Measurements from ENCODE around the gene IZUMO2. TPM values are rescaled to one million over a fixed set of nuclear protein-coding genes. Genes with fewer than 3 reads are reported as not detected.

Gene IZUMO2
- polyA plus RNA-seq, 1 donor from 2014 or later: not detected

DNA sequence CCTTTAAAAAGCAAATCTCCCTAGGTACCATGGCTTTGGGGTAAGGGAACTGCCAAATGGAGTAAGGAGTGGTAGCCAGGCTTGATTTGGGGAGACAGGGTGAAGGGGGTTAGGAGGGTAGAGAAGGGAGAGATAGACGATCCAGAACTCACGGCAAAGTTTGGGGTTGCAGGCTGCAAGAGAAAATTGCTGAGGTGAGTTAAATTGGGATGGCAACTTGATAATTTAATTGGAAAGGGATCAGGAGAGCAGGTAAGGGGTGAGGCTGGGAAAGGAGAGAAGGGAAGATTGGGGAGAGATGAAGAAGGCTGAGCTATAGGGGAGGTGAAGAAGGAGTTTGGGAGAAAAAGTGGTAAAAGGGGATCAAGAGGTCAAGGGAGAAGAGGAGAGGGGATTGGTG lies 4.0 kb downstream of the IZUMO2 start:
- Histone ChIP-seq H3K9me3 (ENCODE audit: low read length) (no peaks in the 10 kb centered on the region), H3K4me2 (ENCODE audit: low read length) (no peak overlapping the region), H3K36me3 (ENCODE audit: insufficient read depth, low read length) (no peaks in the 10 kb centered on the region), H3K9me2 (ENCODE audit: insufficient read depth, low read length) (no peaks in the 10 kb centered on the region), H3K27ac (ENCODE audit: low read length) (no peak overlapping the region), H3K4me3 (ENCODE audit: low read length) (no peak overlapping the region), H2AFZ (ENCODE audit: low read depth, low read length) (no peak overlapping the region), H3K9ac (ENCODE audit: low read length) (no peak overlapping the region), H4K20me1 (ENCODE audit: insufficient read depth) (no peaks in the 10 kb centered on the region), H3K79me2 (replicated peaks; ENCODE audit: insufficient read depth, low read length) (no peaks in the 10 kb centered on the region), H3F3A (ENCODE audit: insufficient read depth, low read length, poor library complexity, severe bottlenecking) (no peaks in the 10 kb centered on the region), H3K27me3 (ENCODE audit: insufficient read depth, low read depth, low read length) (no peaks in the 10 kb centered on the region)
- no peak for TF ChIP-seq TAF1 (IDR thresholded peaks at IDR 0.05; ENCODE audit: low read depth)

DNA sequence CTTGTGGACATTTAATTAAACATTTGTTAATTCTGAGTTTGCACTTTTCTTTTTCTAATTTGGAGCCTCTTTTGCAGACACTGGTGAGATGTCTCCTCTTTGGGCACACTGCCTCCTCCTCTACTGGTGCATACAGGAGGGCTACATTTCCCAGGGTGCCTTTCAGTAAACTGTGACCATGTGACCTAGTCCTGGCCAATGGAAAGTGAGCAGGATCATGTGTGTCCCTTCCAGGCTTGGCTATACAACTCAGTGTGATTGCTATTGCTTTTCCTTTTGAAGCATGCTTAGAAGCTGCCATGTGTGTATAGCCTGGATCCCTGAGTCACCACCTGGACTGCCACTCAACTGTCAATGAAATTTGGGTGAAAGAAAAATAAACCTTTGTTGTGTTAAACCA lies 4.5 kb downstream of the IZUMO2 start:
- TF ChIP-seq, protein P1, sequence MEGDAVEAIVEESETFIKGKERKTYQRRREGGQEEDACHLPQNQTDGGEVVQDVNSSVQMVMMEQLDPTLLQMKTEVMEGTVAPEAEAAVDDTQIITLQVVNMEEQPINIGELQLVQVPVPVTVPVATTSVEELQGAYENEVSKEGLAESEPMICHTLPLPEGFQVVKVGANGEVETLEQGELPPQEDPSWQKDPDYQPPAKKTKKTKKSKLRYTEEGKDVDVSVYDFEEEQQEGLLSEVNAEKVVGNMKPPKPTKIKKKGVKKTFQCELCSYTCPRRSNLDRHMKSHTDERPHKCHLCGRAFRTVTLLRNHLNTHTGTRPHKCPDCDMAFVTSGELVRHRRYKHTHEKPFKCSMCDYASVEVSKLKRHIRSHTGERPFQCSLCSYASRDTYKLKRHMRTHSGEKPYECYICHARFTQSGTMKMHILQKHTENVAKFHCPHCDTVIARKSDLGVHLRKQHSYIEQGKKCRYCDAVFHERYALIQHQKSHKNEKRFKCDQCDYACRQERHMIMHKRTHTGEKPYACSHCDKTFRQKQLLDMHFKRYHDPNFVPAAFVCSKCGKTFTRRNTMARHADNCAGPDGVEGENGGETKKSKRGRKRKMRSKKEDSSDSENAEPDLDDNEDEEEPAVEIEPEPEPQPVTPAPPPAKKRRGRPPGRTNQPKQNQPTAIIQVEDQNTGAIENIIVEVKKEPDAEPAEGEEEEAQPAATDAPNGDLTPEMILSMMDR (IDR thresholded peaks at IDR 0.05; ENCODE audit: poor library complexity, severe bottlenecking): no peak
- TF ChIP-seq, protein P2, sequence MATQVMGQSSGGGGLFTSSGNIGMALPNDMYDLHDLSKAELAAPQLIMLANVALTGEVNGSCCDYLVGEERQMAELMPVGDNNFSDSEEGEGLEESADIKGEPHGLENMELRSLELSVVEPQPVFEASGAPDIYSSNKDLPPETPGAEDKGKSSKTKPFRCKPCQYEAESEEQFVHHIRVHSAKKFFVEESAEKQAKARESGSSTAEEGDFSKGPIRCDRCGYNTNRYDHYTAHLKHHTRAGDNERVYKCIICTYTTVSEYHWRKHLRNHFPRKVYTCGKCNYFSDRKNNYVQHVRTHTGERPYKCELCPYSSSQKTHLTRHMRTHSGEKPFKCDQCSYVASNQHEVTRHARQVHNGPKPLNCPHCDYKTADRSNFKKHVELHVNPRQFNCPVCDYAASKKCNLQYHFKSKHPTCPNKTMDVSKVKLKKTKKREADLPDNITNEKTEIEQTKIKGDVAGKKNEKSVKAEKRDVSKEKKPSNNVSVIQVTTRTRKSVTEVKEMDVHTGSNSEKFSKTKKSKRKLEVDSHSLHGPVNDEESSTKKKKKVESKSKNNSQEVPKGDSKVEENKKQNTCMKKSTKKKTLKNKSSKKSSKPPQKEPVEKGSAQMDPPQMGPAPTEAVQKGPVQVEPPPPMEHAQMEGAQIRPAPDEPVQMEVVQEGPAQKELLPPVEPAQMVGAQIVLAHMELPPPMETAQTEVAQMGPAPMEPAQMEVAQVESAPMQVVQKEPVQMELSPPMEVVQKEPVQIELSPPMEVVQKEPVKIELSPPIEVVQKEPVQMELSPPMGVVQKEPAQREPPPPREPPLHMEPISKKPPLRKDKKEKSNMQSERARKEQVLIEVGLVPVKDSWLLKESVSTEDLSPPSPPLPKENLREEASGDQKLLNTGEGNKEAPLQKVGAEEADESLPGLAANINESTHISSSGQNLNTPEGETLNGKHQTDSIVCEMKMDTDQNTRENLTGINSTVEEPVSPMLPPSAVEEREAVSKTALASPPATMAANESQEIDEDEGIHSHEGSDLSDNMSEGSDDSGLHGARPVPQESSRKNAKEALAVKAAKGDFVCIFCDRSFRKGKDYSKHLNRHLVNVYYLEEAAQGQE (IDR thresholded peaks at IDR 0.05; ENCODE audit: borderline replicate concordance): no peak
- TF ChIP-seq EP300 (conservative IDR thresholded peaks at IDR 0.05; ENCODE audit: poor library complexity, severe bottlenecking) (no peak), TAF1 (IDR thresholded peaks at IDR 0.05; ENCODE audit: low read depth) (no peak), POLR2AphosphoS5 (IDR thresholded peaks at IDR 0.05) (no peak), SMC3 (conservative IDR thresholded peaks at IDR 0.05; ENCODE audit: poor library complexity) (no peak), MXI1 (conservative IDR thresholded peaks at IDR 0.05; ENCODE audit: poor library complexity, severe bottlenecking) (no peak), EZH2 (IDR thresholded peaks at IDR 0.05; ENCODE audit: borderline replicate concordance, insufficient read depth, low read length, poor library complexity, severe bottlenecking) (no peak)
- H3K4me3 ChIP-seq (ENCODE audit: low read length): no peak overlapping the region
- no peak overlapping the region for H3K9ac ChIP-seq (ENCODE audit: low read length)
- no peak overlapping the region for H2AFZ ChIP-seq (ENCODE audit: low read depth, low read length)
- no peak overlapping the region for H3K4me2 ChIP-seq (ENCODE audit: low read length)
- H3K36me3 ChIP-seq (ENCODE audit: insufficient read depth, low read length): no peaks in the 10 kb centered on the region
- H3K79me2 ChIP-seq (replicated peaks; ENCODE audit: insufficient read depth, low read length): no peaks in the 10 kb centered on the region
- H3K27me3 ChIP-seq (ENCODE audit: insufficient read depth, low read depth, low read length): no peaks in the 10 kb centered on the region
- no peaks in the 10 kb centered on the region for H3K9me3 ChIP-seq (ENCODE audit: low read length)
- no peak overlapping the region for H3K27ac ChIP-seq (ENCODE audit: low read length)
- H3F3A ChIP-seq (ENCODE audit: insufficient read depth, low read length, poor library complexity, severe bottlenecking): no peaks in the 10 kb centered on the region
- no peaks in the 10 kb centered on the region for H3K9me2 ChIP-seq (ENCODE audit: insufficient read depth, low read length)
- H4K20me1 ChIP-seq (ENCODE audit: insufficient read depth): no peaks in the 10 kb centered on the region

DNA sequence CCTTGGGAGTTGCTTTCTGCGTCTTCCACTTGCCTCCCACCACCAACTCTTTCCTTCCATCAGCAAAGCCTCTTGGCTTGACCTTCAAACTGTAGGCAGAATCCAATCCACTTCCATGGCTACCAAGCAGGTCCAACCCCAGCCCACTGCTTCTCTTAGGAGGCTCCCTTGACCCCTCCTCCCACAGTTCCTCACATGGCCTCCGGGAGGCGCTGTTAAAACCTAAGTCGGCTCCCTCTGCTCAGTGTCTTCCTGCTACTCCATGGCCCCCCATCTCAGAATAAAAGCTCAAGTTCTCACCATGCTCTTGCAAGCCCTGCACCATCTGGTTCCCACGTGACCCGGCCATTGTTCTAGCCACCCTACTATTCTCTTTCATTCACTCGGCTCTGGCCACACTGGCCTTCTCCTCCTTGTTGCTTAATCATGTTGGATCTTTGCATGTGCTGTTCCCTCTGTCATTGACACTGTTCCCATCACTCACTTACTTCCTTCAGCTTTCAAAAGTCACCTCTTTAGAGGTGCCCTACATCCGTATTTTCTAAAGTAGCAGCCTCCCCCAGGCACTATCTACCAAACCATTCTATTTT lies 7.5 kb downstream of the IZUMO2 start:
- H3K9ac ChIP-seq (ENCODE audit: low read length): no peak overlapping the region
- H2AFZ ChIP-seq (ENCODE audit: low read depth, low read length): no peak overlapping the region
- no peaks in the 10 kb centered on the region for H3K9me3 ChIP-seq (ENCODE audit: low read length)
- H3K79me2 ChIP-seq (replicated peaks; ENCODE audit: insufficient read depth, low read length): no peaks in the 10 kb centered on the region
- H3K27ac ChIP-seq (ENCODE audit: low read length): no peak overlapping the region
- H3K9me2 ChIP-seq (ENCODE audit: insufficient read depth, low read length): no peaks in the 10 kb centered on the region
- H3K4me3 ChIP-seq (ENCODE audit: low read length): no peak overlapping the region
- no peaks in the 10 kb centered on the region for H4K20me1 ChIP-seq (ENCODE audit: insufficient read depth)
- H3F3A ChIP-seq (ENCODE audit: insufficient read depth, low read length, poor library complexity, severe bottlenecking): no peaks in the 10 kb centered on the region
- no peak for TF ChIP-seq EP300 (conservative IDR thresholded peaks at IDR 0.05; ENCODE audit: poor library complexity, severe bottlenecking)
- no peak for TF ChIP-seq SMC3 (conservative IDR thresholded peaks at IDR 0.05; ENCODE audit: poor library complexity)
- TF ChIP-seq, protein P1 (IDR thresholded peaks at IDR 0.05; ENCODE audit: poor library complexity, severe bottlenecking): no peak
- no peak for TF ChIP-seq TAF1 (IDR thresholded peaks at IDR 0.05; ENCODE audit: low read depth)
- TF ChIP-seq RAD21 (conservative IDR thresholded peaks at IDR 0.05): no peak
- TF ChIP-seq MXI1 (conservative IDR thresholded peaks at IDR 0.05; ENCODE audit: poor library complexity, severe bottlenecking): no peak
- TF ChIP-seq, protein P2 (IDR thresholded peaks at IDR 0.05; ENCODE audit: borderline replicate concordance): no peak
- TF ChIP-seq EZH2 (IDR thresholded peaks at IDR 0.05; ENCODE audit: borderline replicate concordance, insufficient read depth, low read length, poor library complexity, severe bottlenecking): no peak
- TF ChIP-seq POLR2AphosphoS5 (IDR thresholded peaks at IDR 0.05): no peak
- no peaks in the 10 kb centered on the region for H3K36me3 ChIP-seq (ENCODE audit: insufficient read depth, low read length)
- H3K27me3 ChIP-seq (ENCODE audit: insufficient read depth, low read depth, low read length): no peaks in the 10 kb centered on the region
- H3K4me2 ChIP-seq (ENCODE audit: low read length): no peak overlapping the region

Data from neural cell (in vitro differentiated cells).